H1 (cell line): ENCODE results near the gene RASGRF1.

Experiments used
- EZH2 ChIP-seq: fragments of 200-600 bp; sonication (generic); IDR thresholded peaks from 2 replicates; pipeline ENCODE4 v1.7.1; 2012; ENCODE audit warnings: low read depth, mild to moderate bottlenecking, moderate library complexity, low read length, inconsistent platforms; ENCODE audit not compliant: severe bottlenecking
- JUN ChIP-seq: IDR thresholded peaks from 2 replicates; pipeline ENCODE4 v1.6.1; 2011; ENCODE audit warnings: low read depth, mild to moderate bottlenecking, improper control_type of control experiment, low read length
- KDM1A ChIP-seq: fragments of 200-600, 300-600 bp; sonication (generic); IDR thresholded peaks from 2 replicates; pipeline ENCODE4 v1.7.1; 2016; ENCODE audit warnings: mild to moderate bottlenecking, low read length, borderline replicate concordance
- POLR2A ChIP-seq, 2 experiments: IDR thresholded peaks; 1 replicate in 1 of 2; 2 replicates in 1 of 2; pipeline ENCODE4 v1.6.1; 2011; ENCODE audit warnings: low read depth in 2 of 2, low read length in 2 of 2, mild to moderate bottlenecking in 2 of 2; ENCODE audit errors: control extremely low read depth in 1 of 2
- TF ChIP-seq, protein P1 (sequence below), 3 experiments: IDR thresholded peaks; 1 replicate in 2 of 3; 2 replicates in 1 of 3; pipeline versions ENCODE4 v1.5.1 to v1.6.1; 2011; ENCODE audit warnings: low read length in 3 of 3, mild to moderate bottlenecking in 3 of 3, inconsistent platforms in 2 of 3, low read depth in 1 of 3, moderate library complexity in 1 of 3; ENCODE audit not compliant: insufficient read depth in 1 of 3; ENCODE audit errors: control extremely low read depth in 1 of 3

DNA sequence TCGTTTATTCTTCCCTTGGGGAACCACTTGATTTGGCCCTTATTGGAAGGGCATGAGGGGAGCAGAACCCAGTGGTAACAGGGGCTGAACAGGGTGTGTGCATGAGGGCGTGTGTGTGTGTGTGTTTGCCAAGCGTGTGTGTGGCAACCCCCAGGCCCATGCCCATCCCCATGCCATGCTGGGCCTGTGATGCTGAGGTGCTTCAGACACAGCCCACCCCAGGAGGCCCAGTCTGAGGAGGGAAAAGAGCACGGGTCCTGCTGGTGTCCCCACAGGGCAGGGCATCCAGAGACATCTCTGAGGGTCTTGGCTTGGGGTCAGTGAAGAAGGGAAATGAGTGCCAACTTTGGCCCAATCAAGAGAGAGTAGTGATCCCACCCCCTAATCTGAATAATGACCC lies 71.6 kb downstream of the RASGRF1 start:
- TF ChIP-seq, protein P1, sequence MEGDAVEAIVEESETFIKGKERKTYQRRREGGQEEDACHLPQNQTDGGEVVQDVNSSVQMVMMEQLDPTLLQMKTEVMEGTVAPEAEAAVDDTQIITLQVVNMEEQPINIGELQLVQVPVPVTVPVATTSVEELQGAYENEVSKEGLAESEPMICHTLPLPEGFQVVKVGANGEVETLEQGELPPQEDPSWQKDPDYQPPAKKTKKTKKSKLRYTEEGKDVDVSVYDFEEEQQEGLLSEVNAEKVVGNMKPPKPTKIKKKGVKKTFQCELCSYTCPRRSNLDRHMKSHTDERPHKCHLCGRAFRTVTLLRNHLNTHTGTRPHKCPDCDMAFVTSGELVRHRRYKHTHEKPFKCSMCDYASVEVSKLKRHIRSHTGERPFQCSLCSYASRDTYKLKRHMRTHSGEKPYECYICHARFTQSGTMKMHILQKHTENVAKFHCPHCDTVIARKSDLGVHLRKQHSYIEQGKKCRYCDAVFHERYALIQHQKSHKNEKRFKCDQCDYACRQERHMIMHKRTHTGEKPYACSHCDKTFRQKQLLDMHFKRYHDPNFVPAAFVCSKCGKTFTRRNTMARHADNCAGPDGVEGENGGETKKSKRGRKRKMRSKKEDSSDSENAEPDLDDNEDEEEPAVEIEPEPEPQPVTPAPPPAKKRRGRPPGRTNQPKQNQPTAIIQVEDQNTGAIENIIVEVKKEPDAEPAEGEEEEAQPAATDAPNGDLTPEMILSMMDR (IDR thresholded peaks at IDR 0.05; ENCODE audit: control extremely low read depth in 1 of 3, insufficient read depth in 1 of 3, low read depth in 1 of 3, low read length in 3 of 3): no peak
- TF ChIP-seq EZH2 (no peak), POLR2A (IDR thresholded peaks at IDR 0.05; ENCODE audit: control extremely low read depth in 1 of 2, low read depth in 2 of 2, low read length in 2 of 2) (no peak), JUN (no peak), KDM1A (no peak)
